ENCODE results near the gene HOXD9. TPM values are rescaled to one million over a fixed set of nuclear protein-coding genes. Genes with fewer than 3 reads are reported as not detected.

The HOXD9 gene
- total and polyA plus RNA-seq, 8 donors = 0.18 to 0.76 (median 0.49) TPM; not detected in 4

DNA sequence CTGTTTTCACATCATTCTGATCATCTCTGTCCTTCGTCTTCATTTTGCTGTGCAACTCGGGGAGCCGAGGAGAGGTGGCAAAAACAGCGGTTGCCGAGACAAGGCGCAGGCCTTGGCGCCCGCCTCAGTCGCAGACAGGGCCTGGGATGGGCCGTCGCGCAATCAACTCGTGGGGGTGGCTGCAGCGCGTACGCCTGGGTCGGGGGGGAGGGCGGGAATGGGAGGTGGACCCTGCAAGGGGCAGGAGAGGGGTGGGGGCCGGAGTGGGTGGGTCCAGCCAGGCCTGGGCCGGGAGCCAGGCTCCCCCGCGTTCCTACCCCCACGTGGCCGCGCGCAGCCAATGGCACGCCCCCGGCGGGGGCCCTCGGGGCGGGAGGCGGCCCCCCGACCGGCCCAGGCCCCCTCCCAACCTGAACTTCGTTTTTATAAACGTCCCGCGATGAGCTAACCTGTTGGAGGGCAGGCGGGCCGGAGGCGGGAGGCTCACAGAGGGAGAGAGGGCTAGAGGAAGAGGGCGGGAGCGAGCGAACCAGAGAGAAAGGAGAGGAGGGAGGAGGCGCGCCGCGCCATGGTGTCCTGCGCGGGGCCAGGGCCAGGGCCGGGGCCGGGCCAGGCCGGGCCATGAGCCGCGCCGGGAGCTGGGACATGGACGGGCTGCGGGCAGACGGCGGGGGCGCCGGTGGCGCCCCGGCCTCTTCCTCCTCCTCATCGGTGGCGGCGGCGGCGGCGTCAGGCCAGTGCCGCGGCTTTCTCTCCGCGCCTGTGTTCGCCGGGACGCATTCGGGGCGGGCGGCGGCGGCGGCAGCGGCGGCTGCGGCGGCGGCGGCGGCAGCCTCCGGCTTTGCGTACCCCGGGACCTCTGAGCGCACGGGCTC is 30.0 kb upstream of the HOXD9 start, which contains the start of gene HOXD13:
HOXD13 (plus strand) TSS at position 452 of the 875 bp plus-strand sequence; CDS start at position 622, 170 bp downstream.
- H3K36me3 ChIP-seq = no peaks in the 10 kb centered on the region
- peaks cover 33 to 52% (median 47%) of the 10 kb centered on the region in 4 donors for H3K4me1 ChIP-seq
- H3K4me3 ChIP-seq = peak within 1 kb of the TSS; percentile 24 to 44 (median 33)
- peaks cover 61 to 100% (median 100%) of the 10 kb centered on the region in 3 donors for H3K27me3 ChIP-seq
- 2 to 7% (median 4%) methylated on average over 33 to 95 of the region's 95 CpGs for WGBS, 5 donors
- no peak within 1 kb of the TSS for H3K27ac ChIP-seq
- DNase-seq = peak in 1 of 2 donors; percentile 17
- H3K9me3 ChIP-seq = peaks cover 0 to 14% (median 2%) of the 10 kb centered on the region in 4 donors
- TF ChIP-seq CTCF (IDR thresholded peaks at IDR 0.05) (no peak), POLR2A (IDR thresholded peaks at IDR 0.05) (no peak), EP300 (IDR thresholded peaks at IDR 0.05) (no peak), POLR2AphosphoS5 (IDR thresholded peaks at IDR 0.05) (no peak)
- intact Hi-C loops (cut with DNase I; ENCODE audit: low total_unique reads) = no loop called here

GRCh38 chr2:176093145-176093897 is 29.2 kb upstream of the HOXD9 start:
- 4 to 8% (median 5%) methylated on average over 23 to 53 of the region's 53 CpGs for WGBS, 5 donors
- Histone ChIP-seq H3K4me1 (peaks cover 29 to 52% (median 48%) of the 10 kb centered on the region in 4 donors), H3K4me3 (peak overlapping the region; percentile 24 to 44 (median 33)), H3K36me3 (no peaks in the 10 kb centered on the region), H3K9me3 (peaks cover 0 to 14% (median 2%) of the 10 kb centered on the region in 4 donors), H3K27me3 (peaks cover 57 to 100% (median 100%) of the 10 kb centered on the region in 3 donors), H3K27ac (no peak overlapping the region)
- intact Hi-C loops (cut with DNase I; ENCODE audit: low total_unique reads) = no loop called here
- DNase-seq = peak; percentile 22 to 44
- TF ChIP-seq POLR2AphosphoS5 (IDR thresholded peaks at IDR 0.05) = no peak
- no peak for TF ChIP-seq EP300 (IDR thresholded peaks at IDR 0.05)
- TF ChIP-seq POLR2A (IDR thresholded peaks at IDR 0.05) = no peak
- TF ChIP-seq CTCF (IDR thresholded peaks at IDR 0.05) = no peak

- Histone ChIP-seq H3K4me3 (no peak overlapping the region), H3K27ac (no peak overlapping the region), H3K4me1 (peaks cover 27 to 52% (median 48%) of the 10 kb centered on the region in 4 donors), H3K27me3 (peaks cover 61 to 100% (median 100%) of the 10 kb centered on the region in 3 donors), H3K36me3 (no peaks in the 10 kb centered on the region), H3K9me3 (peaks cover 0 to 14% (median 2%) of the 10 kb centered on the region in 4 donors)
- TF ChIP-seq EP300 (IDR thresholded peaks at IDR 0.05) (no peak), CTCF (IDR thresholded peaks at IDR 0.05) (no peak), POLR2A (IDR thresholded peaks at IDR 0.05) (no peak), POLR2AphosphoS5 (IDR thresholded peaks at IDR 0.05) (no peak)
- no peak for DNase-seq
- intact Hi-C loops (cut with DNase I; ENCODE audit: low total_unique reads) = no loop called here
- 9 to 14% (median 11%) methylated on average over 8 of the region's 8 CpGs for WGBS, 5 donors
These were observed 28.6 kb upstream of the HOXD9 start for GRCh38 chr2:176093898-176094249.

- no peak for DNase-seq
- Histone ChIP-seq H3K4me1 (peaks cover 27 to 57% (median 47%) of the 10 kb centered on the region in 4 donors), H3K4me3 (no peak overlapping the region), H3K9me3 (peaks cover 0 to 14% (median 2%) of the 10 kb centered on the region in 4 donors), H3K36me3 (no peaks in the 10 kb centered on the region), H3K27ac (no peak overlapping the region), H3K27me3 (peaks cover 66 to 100% (median 100%) of the 10 kb centered on the region in 3 donors)
- intact Hi-C loops (cut with DNase I; ENCODE audit: low total_unique reads) = no loop called here
- TF ChIP-seq POLR2A (IDR thresholded peaks at IDR 0.05) (no peak), EP300 (IDR thresholded peaks at IDR 0.05) (no peak), POLR2AphosphoS5 (IDR thresholded peaks at IDR 0.05) (no peak), CTCF (IDR thresholded peaks at IDR 0.05) (no peak)
- 6 to 11% (median 10%) methylated on average over 12 of the region's 12 CpGs for WGBS, 5 donors
These were observed 28.2 kb upstream of the HOXD9 start for GRCh38 chr2:176094349-176094748.

Measured in stomach (tissue), 9 donors.